GM18858 (cell line): ENCODE measurements around the gene ADAMTSL2.

ENCODE experiments used
- ATAC-seq: cut with Tn5 transposase; IDR thresholded peaks from one replicate; pipeline ENCODE4 v1.9.1; 2021; ENCODE audit not compliant: unreplicated experiment

The ADAMTSL2 gene

DNA sequence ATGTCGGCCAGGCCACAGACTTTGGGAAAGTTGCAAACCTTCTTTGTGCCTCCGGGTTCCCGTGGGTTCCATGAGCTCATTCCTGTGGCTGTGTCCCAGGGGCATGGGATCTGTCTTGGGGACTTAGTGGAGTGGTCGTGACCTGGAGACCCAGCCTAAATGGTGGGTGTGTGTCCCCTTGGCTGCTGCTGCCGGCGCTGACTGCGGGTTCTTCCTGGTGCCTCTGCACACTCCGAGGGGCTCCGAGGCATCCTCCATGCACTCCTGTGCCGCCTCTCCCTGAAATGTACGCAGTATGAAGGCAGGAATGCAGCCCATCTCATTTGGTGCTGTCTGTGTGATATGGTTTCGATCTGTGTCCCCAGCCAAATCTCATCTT is 34.6 kb upstream of the ADAMTSL2 start:
- no peak for ATAC-seq

DNA sequence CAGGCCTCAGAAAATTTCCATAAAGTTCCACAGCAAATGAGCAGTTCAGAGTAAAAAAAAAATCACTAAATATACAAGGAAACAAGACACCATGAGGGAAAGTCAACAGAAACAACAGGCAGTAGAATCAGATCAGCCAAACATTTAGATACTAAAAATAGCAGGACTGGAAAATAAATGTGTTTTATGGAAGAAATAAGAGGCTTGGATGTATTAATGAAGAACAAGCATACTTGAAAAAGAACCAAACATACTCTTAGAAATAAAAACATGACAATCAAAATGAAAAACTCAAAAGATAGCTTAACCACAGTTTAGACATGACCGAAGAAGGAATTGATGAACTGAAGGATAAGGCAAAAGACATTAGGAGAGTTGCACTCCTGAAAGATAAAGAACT is 32.4 kb upstream of the ADAMTSL2 start:
- ATAC-seq = no peak

DNA sequence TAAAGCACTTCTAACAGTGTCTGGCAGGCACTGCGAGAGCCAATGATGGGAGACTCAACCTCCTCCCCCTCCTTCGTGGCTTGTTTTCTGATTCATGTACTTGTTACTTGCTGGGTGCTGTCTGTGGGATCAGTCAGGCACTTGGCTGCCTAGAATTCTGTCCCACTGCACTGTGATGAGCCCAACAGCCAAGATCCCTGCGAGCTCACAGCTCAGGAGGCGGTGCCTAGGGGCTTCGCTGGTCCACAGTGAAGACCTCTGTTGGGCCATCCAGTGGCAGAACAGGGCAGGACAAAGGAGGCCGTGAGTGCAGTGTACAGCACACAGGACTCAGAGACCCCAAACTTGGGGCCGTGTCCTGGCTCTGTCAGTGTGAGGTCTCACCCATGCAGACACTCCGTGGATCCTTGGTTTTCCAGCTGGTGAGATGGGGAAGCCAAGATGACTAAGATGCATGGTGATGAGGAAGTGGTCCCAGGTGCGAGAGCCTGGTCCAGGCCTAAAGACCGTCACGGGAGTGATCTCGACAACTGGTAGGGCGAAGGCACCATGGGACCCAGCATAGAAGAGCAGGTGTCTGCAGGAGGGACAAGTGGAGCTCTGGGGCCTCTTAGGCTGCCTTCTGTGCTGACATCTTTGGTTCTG is 29.2 kb upstream of the ADAMTSL2 start:
- ATAC-seq = no peak

DNA sequence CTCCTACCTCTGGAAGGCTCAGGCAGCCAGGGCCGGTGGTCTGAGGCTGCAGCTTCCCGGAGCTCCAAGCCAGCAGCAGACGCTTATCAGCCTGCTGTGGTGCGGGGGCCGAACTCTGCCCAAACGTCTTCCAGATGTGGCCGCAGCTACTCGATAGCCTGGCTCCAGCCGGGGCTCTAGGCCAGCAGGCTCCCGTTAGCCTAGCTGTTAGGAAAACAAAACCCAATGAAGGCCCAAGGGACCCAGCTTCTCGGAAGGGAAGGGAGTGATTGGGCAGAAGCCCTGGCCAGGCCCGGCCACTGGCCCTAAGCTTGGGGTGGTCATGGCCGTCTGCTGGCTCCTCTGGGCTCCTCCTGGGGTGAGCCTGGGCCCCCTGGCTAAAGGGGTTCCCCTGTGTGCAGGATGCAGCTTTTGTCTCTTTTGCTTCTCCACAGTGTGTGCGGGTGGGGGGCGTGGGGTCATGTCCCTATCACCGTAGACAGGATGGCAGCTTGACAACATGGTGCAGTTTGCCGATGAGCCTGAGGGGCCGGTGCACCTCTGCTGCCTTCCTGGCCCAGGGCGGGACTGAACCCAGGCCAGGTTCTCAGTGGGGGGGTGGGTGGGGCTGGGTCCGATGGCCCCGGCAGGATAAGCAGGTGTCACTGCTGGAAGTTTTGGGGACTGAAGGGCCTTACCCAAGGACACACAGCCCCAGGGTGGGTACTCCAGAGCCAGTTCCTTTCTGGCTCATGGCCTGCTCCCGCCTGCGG is 28.4 kb upstream of the ADAMTSL2 start:
- ATAC-seq = no peak

DNA sequence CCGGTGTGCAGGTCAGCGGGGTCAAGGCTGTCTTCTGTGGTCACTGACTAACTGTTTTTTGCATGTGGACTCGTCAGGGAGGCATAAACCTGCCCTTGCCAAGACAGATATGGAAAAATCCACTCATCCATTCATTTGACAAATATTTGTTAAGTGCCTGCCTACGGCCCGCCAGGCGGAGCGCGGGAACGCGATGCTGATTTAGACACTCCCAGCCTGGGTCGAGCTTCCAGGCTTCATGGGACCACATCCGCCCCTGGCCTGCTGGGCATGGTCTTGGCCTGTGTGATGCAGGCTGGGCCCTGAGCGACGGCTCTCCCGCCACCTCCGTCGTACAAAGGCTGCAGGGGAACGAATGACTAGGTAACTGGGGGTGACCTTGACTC is 27.9 kb upstream of the ADAMTSL2 start:
- ATAC-seq = no peak

DNA sequence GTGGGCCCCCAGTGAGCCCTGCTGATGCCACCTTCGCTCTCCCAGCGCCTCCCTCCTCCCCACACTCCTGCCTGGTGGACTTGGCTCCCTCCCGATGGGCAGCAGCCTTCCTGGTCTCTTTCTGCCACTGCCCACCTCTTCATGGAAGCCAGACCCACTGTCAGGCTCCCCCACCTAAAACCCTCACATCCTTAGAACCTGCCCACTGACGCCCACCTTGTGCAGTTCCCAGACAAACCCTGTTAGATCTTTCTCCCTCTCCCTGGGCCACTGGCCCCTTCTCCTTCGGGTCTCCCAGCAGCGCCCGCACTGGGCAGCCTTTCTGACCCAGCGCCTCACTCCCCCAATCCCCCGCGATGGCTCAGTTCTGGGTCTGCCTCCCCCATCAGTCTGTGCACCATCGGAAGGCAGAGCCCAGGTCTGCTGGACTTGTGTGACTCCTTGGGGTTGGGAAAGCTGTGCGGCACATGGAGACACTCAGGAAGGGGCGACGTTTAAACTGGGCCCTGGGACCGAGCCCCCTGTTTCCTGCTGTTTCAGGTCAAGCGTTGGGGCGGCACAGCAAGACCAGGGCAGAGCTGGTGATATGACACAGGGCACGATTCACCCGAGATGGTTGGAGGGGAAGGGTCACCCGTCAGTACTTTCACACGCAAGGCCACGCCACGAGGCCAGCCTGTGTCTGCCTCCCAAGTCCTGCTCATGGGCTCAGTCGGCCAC is 27.1 kb upstream of the ADAMTSL2 start:
- no peak for ATAC-seq

DNA sequence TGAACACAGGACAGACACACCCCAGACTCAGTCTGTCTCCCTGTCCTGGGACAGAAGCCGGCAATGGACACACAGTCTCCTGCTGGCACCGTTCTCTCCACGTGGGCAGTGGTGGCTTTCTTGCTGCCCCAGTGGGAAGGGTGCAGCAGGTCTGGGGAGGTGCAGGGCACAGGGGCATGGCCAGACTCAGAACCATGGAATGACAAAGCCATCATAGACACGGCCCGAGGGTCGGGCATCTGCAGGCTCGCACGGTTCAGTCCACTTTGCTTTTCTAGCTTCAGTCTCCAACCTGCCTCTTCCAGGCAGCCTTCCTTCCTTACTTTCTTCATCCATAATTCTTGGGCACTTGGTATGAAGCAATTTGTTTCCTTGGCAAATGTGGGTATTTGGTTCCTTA is 26.5 kb upstream of the ADAMTSL2 start:
- ATAC-seq = no peak

DNA sequence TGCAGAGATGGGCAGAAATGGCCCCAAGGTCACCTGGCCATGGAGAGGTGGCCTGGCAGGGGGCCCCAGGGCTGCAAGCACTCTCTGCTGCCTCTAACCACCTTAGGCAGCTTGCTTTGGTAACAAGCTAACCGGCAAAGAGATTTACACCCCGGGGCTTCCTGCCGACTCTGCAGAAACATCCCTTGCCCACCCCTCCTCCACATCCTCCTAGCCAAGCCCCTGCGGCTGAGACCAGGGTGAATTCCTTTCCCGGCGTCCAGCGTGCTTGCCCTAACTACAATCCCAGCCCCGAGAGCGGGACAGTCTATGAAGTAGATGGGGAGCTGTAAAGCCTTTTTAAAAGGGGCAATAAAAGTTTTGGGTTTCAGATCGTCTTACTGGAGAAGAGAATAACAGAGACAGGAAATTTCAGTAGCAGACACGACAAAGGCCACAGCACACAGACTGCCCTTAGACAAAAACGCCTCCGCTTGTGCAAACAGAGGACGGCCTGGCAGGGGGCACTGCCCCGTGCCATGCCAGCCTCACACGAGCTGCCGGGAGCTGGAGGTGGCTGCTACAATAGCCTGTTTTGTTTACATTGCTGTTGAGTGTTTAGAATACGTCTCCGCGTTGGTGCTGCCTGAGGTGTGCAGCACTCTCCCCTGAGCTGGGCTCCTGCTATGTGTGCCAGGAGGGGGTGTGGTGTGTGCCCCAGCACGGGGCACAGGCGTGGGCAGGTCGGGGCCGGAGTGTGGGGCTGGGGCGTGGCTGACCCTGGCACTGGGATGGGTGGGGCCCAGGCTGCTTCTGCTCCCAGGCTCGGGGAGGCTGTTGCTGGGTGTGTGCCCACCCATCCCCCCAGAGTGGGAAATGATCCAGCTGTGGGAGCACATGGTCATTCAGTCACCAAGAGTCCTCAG is 25.1 kb upstream of the ADAMTSL2 start:
- no peak for ATAC-seq

DNA sequence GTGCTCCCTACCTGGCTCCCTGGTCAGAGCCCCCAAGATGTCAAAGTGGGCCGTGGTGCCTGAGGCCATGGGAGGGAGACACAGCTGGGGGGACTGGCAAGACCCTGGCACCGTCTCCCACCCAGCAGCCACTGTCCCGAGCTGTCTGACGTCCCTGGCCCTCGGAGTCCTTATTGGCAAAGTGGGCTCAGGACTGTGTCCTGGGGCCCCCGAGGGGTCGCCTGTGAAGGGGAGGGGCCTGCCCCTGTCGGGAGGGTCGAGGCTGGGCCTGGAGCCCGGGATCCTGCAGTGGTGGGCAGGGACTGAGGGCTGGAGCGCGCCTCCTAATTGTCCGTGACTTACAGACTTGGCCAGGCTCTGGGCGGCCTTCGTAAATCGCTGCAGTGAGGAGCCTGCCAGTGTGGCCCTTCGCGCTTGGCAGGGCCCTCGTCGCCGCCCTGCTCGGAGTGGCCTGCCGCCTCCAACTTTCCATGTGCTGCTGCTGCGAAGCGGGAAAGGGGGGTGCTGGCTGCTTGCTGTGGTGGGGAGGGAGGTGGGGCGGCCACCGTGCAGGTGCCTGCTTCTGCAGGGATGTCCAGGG is 23.5 kb upstream of the ADAMTSL2 start:
- ATAC-seq = no peak

DNA sequence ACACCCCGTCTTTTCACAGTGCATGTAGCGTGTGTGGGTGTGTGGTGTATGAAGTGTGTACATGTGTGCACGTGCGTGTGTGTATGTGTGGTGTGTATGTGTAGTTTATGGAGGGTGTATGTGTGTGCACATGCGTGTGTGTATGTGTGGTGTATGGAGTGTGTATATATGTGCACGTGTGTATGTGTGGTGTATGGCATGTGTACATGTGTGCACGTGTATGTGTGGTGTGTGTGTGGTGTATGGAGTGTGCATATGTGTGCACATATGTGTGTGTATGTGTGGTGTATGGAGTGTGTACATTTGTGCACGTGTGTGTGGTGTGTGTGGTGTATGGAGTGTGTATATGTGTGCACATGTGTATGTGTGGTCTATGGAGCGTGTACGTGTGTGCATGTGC is 22.9 kb upstream of the ADAMTSL2 start:
- ATAC-seq = no peak

DNA sequence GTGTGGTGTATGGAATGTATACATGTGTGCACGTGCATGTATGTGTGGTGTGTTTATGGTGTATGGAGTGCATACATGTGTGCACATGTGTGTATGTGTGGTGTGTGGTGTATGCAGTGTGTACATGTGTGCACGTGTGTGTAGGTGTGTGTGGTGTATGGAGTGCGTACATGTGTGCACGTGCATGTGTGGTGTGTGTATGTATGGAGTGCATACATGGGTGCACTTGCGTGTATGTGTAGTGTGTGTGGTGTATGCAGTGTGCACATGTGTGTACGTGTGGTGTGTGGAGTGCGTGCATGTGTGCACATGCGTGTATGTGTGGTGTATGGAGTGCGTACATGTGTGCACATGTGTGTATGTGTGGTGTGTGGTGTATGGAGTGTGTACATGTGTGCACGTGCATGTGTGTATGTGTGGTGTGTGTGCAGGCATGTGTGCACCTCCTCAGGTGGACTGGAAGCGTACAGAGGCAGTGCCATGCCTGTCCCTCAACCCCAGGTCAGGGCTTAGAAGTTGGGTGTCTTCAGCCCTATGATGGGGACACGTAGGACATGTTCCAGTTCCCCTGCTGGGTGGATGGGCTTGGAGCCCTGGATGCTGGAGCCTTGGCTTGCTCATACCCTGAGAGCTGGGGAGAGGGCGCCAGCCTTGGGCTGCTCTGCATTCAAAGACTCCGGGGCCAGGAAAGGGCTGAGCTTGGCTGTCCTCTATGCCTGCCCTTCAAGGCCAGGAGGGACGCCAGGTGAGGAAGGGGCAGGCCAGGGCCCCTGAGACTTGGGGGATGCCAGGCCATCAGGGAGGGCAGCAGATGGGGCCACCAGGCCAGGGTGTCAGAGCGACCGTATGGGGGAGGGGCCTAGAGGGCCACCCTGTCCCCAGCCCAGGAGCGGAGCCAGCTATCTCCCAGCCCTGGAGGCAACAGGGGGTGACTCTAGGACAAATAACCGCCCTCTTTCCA is 22.0 kb upstream of the ADAMTSL2 start:
- no peak for ATAC-seq

DNA sequence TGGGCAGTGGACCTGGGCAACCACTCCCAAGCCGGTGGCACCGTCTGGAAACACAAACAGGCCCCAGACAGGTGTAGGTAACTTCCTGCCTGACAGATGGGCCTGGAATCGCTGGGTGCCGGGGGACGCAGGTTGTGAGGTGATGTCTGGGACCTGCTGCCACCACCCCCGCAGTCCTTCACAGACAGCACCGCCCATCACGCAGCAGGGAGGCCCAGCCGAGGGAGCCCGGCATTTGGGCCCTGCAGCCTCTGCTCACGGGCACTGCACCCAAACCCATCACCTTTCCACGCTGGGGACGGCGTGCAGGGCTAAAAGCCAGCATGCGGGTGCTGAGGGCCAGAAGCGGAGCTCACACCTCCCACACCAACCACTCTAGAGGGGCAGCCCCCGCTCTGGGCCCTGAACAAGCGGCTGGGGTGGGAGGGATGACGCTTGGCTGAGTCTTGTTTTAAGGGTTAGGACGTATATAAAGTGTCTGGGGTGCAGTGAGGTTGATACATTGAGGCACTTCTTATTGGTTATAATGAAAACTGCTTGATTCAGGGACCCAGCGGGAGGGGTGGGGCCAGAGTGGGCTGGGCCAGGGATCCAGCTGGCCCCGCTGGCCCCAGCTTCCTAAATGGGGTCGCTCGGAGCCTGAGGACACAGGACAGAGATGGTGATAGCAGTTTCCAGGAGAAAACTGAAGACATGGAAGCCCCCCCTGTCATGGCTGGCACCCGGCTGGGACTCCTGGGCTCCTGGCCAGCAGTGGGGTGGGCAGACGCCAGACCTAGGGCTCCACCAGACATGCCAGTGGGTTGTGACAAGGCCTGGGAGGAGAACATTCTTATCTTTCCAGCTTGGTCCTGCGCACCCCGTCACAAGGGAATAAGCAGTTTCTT is 21.0 kb upstream of the ADAMTSL2 start:
- no peak for ATAC-seq

DNA sequence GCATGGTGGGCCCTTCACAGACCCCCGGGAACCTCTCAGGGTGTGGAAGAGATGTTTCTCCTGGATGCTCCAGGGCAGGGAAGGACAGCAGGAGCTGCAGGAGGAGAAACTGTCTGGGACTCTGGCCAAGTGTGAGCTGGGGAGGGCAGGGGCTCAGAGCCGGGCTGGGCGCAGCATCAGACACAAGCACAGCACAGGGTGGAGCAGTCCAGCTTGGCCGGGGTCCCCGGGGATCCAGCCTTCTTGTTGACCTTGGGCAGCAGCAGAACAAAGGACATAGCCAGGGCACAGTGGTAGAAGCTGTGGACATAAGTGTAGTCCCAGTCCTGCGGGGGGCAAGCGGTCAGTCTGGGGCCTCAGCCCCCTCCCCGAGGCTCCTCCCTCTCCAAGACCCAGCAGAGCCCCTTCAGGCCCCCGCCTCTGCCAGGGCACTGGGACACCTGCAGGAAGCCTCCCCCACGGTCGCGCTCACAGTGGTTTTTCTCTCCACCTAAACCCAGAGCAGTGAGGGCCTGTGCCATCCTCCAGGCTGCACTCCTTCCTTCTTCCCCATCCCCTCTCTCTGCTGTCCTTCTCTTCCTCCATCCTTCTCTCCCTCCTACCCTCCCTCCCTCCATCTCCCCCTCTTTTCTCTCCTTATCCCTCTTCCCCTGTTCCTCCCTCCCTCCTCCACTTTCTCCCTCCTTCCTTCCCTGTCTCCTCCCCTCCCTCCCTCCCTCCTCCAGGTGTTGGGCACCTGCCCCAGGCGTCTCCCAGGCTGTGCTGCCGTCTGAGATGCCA is 19.9 kb upstream of the ADAMTSL2 start:
- no peak for ATAC-seq

DNA sequence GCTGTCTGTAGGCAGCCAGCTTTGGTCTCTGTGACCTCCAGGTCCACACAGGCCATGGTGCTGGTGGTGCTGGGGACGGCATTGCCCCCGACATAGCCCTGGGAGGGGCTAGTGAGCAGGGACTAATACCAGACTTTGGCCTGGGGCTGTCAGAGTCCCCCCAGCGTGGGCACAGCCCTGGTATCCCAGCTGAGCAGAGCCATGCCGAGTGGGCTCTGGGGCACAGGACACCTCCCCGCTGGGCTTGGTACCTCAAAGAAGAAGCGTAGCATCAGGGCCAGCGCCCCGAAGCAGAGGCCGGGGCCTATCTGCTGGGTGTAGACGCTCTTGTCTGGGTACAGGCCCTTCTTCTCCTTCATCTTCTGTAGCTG is 19.3 kb upstream of the ADAMTSL2 start:
- ATAC-seq = no peak

DNA sequence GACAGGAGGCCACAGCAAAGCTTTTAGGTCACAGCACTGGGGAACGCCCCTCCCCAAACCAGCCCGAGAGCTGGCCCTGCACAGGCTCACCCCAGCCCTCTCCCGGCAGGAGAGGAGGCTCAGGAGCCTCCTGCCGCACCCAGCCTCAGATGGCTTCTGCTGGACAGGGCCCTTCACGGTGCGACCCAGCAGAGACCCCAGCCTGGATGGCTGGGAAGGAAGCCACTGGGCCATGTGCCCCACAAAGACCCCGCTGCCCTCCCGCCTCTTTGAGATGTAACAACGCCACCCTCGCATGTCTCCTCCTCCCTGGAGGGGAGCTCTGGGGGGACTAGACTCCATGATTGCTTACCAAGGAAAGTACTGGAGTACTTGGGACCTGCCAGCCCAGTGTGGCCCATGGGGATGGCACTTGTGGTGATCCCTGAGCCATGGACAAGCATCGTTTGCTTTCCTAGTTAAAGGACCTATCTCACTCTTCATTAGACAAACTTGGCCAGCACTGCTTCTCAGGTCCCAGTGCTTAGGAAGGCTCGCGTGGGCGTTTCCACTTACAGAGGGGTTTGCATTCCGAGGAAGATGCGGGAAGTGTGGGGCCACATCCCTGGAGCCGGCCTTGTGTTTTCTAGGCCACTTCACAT is 18.8 kb upstream of the ADAMTSL2 start:
- ATAC-seq = no peak

DNA sequence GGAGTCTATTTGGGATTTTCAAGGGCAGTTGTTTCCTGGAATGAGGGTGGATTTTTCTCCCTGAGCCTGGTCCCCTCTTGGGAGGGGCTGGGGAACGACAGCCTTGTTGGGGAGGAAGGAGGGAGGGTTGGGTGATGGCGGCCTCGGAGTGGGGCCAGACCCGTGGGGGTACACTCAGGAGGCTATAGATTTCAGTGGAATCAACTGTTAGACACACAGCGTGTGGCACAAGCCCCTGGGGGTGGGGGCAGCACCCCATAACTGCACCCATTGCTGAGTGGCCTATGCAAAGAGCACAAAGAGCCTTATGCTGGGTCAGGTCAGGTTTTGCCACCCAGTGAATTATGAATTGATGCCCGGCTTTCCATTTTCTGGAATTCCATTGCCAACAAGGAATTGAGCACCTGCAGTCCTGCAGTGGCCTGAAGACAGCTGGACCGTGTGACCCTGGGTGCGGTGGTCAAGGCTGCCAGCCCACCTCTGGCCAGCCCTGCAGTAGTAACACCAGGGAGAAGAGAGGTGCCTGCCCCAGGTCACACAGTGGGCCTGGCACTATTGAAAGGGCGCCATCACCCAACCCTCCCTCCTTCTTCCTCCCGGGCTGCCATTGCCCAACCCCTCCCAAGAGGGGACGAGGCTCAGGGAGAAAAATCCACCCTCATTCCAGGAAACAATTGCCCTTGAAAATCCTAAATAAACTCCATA is 18.1 kb upstream of the ADAMTSL2 start:
- no peak for ATAC-seq

DNA sequence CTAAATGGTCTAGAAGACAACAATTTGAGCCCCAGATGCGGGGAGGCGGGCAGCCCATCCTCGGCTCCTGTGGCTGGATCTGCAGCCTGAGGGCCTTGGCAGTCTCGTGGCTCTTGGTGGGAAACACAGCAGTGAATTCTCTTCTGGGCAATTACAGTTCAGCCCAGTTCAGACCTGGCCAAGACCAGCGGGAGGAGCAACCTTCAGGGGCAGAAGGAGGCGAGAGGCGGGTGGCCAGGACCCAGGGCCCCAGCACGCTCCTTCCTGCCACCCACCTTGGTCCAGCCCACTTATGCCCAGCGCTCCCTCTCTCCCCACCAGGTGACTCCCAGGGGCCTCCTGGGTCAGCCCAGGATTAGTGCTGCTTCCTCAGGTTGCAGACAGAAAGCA is 17.5 kb upstream of the ADAMTSL2 start:
- ATAC-seq = no peak
